Activated T-helper 1 cell treated with Interleukin-2 at 50 U/mL for 16 hours (primary cell): Measurements from ENCODE around the gene KLRC1.
"Not testable (repeated sequence)": the region's sequence is repeated elsewhere in the genome, so short reads cannot be mapped to it uniquely, and the experiment has no call there.

Experiments
- DNase-seq: peaks from one replicate; pipeline ENCODE4 v3.0.0-alpha.2; 2020; ENCODE audit warnings: low read depth

The KLRC1 gene

GRCh38 chr12:10453156-10453555 is at the start of gene KLRC1:
KLRC1 (minus strand) TSS chr12:10453377; CDS start chr12:10451156, 2,221 bp downstream.
- DNase-seq, result no peak

GRCh38 chr12:10501030-10501429 is 47.9 kb upstream of the KLRC1 start:
- no peak for DNase-seq

- DNase-seq, result no peak
These were observed 44.9 kb upstream of the KLRC1 start for GRCh38 chr12:10498042-10498441.

- DNase-seq, result no peak
These were observed 44.4 kb upstream of the KLRC1 start for GRCh38 chr12:10497602-10498001.

- no peak for DNase-seq
These were observed 38.6 kb upstream of the KLRC1 start for GRCh38 chr12:10491766-10492165.

- DNase-seq, result not testable (repeated sequence)
These were observed 34.2 kb upstream of the KLRC1 start for GRCh38 chr12:10487328-10487727.

- DNase-seq, result not testable (repeated sequence)
These were observed 28.7 kb upstream of the KLRC1 start for GRCh38 chr12:10481901-10482300.

GRCh38 chr12:10472808-10473207 is 19.6 kb upstream of the KLRC1 start:
- not testable (repeated sequence) for DNase-seq

- no peak for DNase-seq
These were observed 16.5 kb upstream of the KLRC1 start for GRCh38 chr12:10469701-10470100.

GRCh38 chr12:10466311-10466710 is 13.1 kb upstream of the KLRC1 start:
- DNase-seq, result no peak

- DNase-seq, result no peak
These were observed 4.6 kb upstream of the KLRC1 start for GRCh38 chr12:10457760-10458159.

- no peak for DNase-seq
These were observed 3.7 kb upstream of the KLRC1 start for GRCh38 chr12:10456856-10457255.

GRCh38 chr12:10455766-10456165 is 2.6 kb upstream of the KLRC1 start:
- DNase-seq, result no peak

GRCh38 chr12:10454531-10454930 is 1.4 kb upstream of the KLRC1 start:
- DNase-seq, result no peak

GRCh38 chr12:10448236-10448635 is 4.9 kb downstream of the KLRC1 start:
- DNase-seq, result no peak

GRCh38 chr12:10446052-10446451 is 7.1 kb downstream of the KLRC1 start:
- DNase-seq, result not testable (repeated sequence)

- not testable (repeated sequence) for DNase-seq
These were observed 12.0 kb downstream of the KLRC1 start for GRCh38 chr12:10441144-10441543.

GRCh38 chr12:10439608-10440274 is 13.4 kb downstream of the KLRC1 start:
- DNase-seq, result not testable (repeated sequence)

GRCh38 chr12:10437601-10438000 is 15.6 kb downstream of the KLRC1 start:
- DNase-seq, result not testable (repeated sequence)

GRCh38 chr12:10435816-10436215 is 17.4 kb downstream of the KLRC1 start, which contains the start of gene KLRC2:
KLRC2 (minus strand) TSS chr12:10436010; CDS start chr12:10435986, 24 bp downstream.
- not testable (repeated sequence) for DNase-seq

- not testable (repeated sequence) for DNase-seq
These were observed 22.6 kb downstream of the KLRC1 start for GRCh38 chr12:10430623-10431022.

- DNase-seq, result not testable (repeated sequence)
These were observed 27.2 kb downstream of the KLRC1 start for GRCh38 chr12:10425938-10426337.

GRCh38 chr12:10424260-10424899 is 28.8 kb downstream of the KLRC1 start:
- DNase-seq, result not testable (repeated sequence)
